ENCODE results near the gene ATF7IP.

DNA sequence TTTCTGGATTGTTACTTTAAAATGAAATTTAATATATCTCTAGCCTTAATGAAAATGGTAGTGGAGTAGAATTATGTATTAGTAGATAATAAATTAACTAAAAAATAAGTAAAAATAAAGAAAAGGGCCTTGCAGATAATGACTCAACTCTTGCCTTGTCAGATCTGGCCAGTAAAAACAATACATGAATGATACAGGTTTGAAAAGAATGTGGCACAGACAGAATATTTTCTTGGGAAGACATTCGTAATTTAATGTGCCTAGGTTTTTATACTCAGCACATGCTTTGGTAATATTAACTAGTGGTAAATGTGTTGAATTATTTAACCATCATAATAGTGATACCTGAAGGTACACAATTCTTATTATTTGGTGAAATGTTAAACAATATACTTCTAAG, 28.3 kb downstream of the ATF7IP start:
- TF ChIP-seq CTCF (IDR thresholded peaks at IDR 0.05 in 8 of 11, conservative IDR thresholded peaks at IDR 0.05 in 3 of 11): no peak
- TF ChIP-seq POLR2A (IDR thresholded peaks at IDR 0.05): no peak
